CD14-positive monocyte (primary cell): ENCODE measurements around the gene SLC38A3. TPM values are rescaled to one million over a fixed set of nuclear protein-coding genes. Genes with fewer than 3 reads are reported as not detected.

ENCODE experiments used
- DNase-seq, 3 donors: peaks; one replicate each; pipeline ENCODE4 v3.0.0-alpha.2; 2011 to 2022
- H2AFZ ChIP-seq: 2 replicates; pipeline ENCODE4 v1.6.0; 2012; ENCODE audit warnings: mild to moderate bottlenecking, low read depth, low read length, inconsistent platforms; ENCODE audit not compliant: insufficient read depth, poor library complexity, severe bottlenecking
- H3K27ac ChIP-seq, 2 donors: 1 replicate in 1 of 2; 2 replicates in 1 of 2; pipeline ENCODE4 v1.5.1; 2012 to 2013; ENCODE audit warnings: low read length in 2 of 2, control low read depth in 1 of 2, inconsistent platforms in 1 of 2, low read depth in 1 of 2, mild to moderate bottlenecking in 1 of 2
- H3K27me3 ChIP-seq, 2 donors: one replicate each; pipeline versions ENCODE4 v1.6.0 to v1.6.1; 2011 to 2013; ENCODE audit warnings: low read length in 2 of 2; ENCODE audit not compliant: control insufficient read depth in 2 of 2, insufficient read depth in 2 of 2
- H3K36me3 ChIP-seq, 2 donors: replicated peaks in 1 of 2; 1 replicate in 1 of 2; 2 replicates in 1 of 2; pipeline versions ENCODE4 v1.5.1 to v1.6.1; 2012 to 2013; ENCODE audit warnings: low read length in 2 of 2, control low read depth in 1 of 2, inconsistent platforms in 1 of 2, mild to moderate bottlenecking in 1 of 2; ENCODE audit not compliant: insufficient read depth in 2 of 2, control insufficient read depth in 1 of 2
- H3K4me1 ChIP-seq, 2 donors: 1 replicate in 1 of 2; 2 replicates in 1 of 2; pipeline versions ENCODE4 v1.5.1 to v1.6.1; 2012 to 2013; ENCODE audit warnings: low read length in 2 of 2, control low read depth in 1 of 2, inconsistent platforms in 1 of 2, mild to moderate bottlenecking in 1 of 2, moderate library complexity in 1 of 2; ENCODE audit not compliant: insufficient read depth in 2 of 2, control insufficient read depth in 1 of 2
- H3K4me2 ChIP-seq: replicated peaks from 2 replicates; pipeline ENCODE3; 2012; ENCODE audit warnings: low read length, moderate library complexity, mild to moderate bottlenecking; ENCODE audit not compliant: poor library complexity, severe bottlenecking; ENCODE audit errors: extremely low read depth
- H3K4me3 ChIP-seq, 3 experiments: fragments of 200-600 bp in 1 of 3; sonication (generic) in 1 of 3; replicated peaks in 1 of 3; 1 replicate in 2 of 3; 2 replicates in 1 of 3; pipeline ENCODE4 v1.5.1; 2011 to 2013; ENCODE audit warnings: low read length in 3 of 3, mild to moderate bottlenecking in 3 of 3, control low read depth in 2 of 3, low read depth in 2 of 3, inconsistent platforms in 1 of 3, moderate library complexity in 1 of 3
- H3K79me2 ChIP-seq: 2 replicates; pipeline ENCODE4 v1.6.0; 2012; ENCODE audit warnings: mild to moderate bottlenecking, control low read depth, inconsistent platforms, low read length, moderate library complexity; ENCODE audit not compliant: insufficient read depth
- H3K9ac ChIP-seq: 2 replicates; pipeline ENCODE4 v1.6.0; 2017; ENCODE audit warnings: low read length, mild to moderate bottlenecking; ENCODE audit not compliant: insufficient read depth, poor library complexity, severe bottlenecking
- H3K9me3 ChIP-seq, 2 donors: replicated peaks in 1 of 2; 1 replicate in 1 of 2; 2 replicates in 1 of 2; pipeline versions ENCODE4 v1.5.1 to v1.6.1; 2012 to 2013; ENCODE audit warnings: low read length in 2 of 2, control low read depth in 1 of 2; ENCODE audit not compliant: control insufficient read depth in 1 of 2, insufficient read depth in 1 of 2
- H4K20me1 ChIP-seq: 2 replicates; pipeline ENCODE4 v1.6.0; 2012; ENCODE audit warnings: mild to moderate bottlenecking, low read length, control low read depth, moderate library complexity; ENCODE audit not compliant: insufficient read depth
- H3K27ac Mint-ChIP-seq, 7 donors: one replicate each; pipeline ENCODE4 v1.8.0; 2020; ENCODE audit warnings: mild to moderate bottlenecking in 7 of 7, mixed read lengths in 7 of 7, moderate library complexity in 6 of 7, inconsistent platforms in 2 of 7
- H3K27me3 Mint-ChIP-seq, 3 donors: one replicate each; pipeline ENCODE4 v1.8.0; 2021 to 2022; ENCODE audit warnings: low read depth in 3 of 3, mild to moderate bottlenecking in 3 of 3, mixed read lengths in 3 of 3, moderate library complexity in 3 of 3, inconsistent platforms in 1 of 3
- H3K36me3 Mint-ChIP-seq, 2 donors: one replicate each; pipeline ENCODE4 v1.8.0; 2020; ENCODE audit warnings: mixed read lengths in 2 of 2, inconsistent platforms in 1 of 2, mild to moderate bottlenecking in 1 of 2
- H3K4me1 Mint-ChIP-seq: one replicate; pipeline ENCODE4 v1.8.0; 2020; ENCODE audit warnings: mild to moderate bottlenecking, mixed read lengths
- H3K4me3 Mint-ChIP-seq, 2 donors: one replicate each; pipeline ENCODE4 v1.8.0; 2020; ENCODE audit warnings: mild to moderate bottlenecking in 2 of 2, mixed read lengths in 2 of 2, moderate library complexity in 1 of 2
- H3K9me3 Mint-ChIP-seq, 7 donors: one replicate each; pipeline ENCODE4 v1.8.0; 2020 to 2022; ENCODE audit warnings: mixed read lengths in 7 of 7, mild to moderate bottlenecking in 6 of 7, moderate library complexity in 6 of 7, inconsistent platforms in 2 of 7
- CTCF ChIP-seq: fragments of 200-600 bp; IDR thresholded peaks from one replicate; pipeline ENCODE4 v1.8.0; 2022; ENCODE audit warnings: antibody characterized with exemption, mild to moderate bottlenecking
- WGBS: methylation state at CpG from one replicate; pipeline ENCODE4 v1.1.5; 2013; ENCODE audit warnings: missing lambda C conversion rate; ENCODE audit not compliant: insufficient coverage; 5-methylcytosine and 5-hydroxymethylcytosine counted together
- intact Hi-C, 2 donors: fragments of 100-400 bp; cut with micrococcal nuclease; formaldehyde crosslinking; loops; one replicate each; pipeline versions ENCODE4 v1.15.0 to v1.15.1; 2023
- polyA plus RNA-seq, 3 donors: library from polyadenylated mRNA; depleted of rRNA in 1 of 3; unstranded in 2 of 3; stranded (reverse) in 1 of 3; fragments of 300-500 nt in 2 of 3; fragments of >200 nt in 1 of 3; fragmentation: Illumina TruSeq in 2 of 3; gene quantifications; 1 replicate in 2 of 3; 2 replicates in 1 of 3; pipeline ENCODE4 v1.2.3, GENCODE V29; 2012 to 2021

Gene SLC38A3
- polyA plus RNA-seq, 3 donors = not detected

GRCh38 chr3:50259432-50260026, 54.5 kb downstream of the SLC38A3 start:
- peaks cover 80% of the 10 kb centered on the region for H4K20me1 ChIP-seq
- H3K9me3 Mint-ChIP-seq = peaks cover 0 to 10% (median 4%) of the 10 kb centered on the region in 7 donors
- peaks cover 3 to 6% (median 6%) of the 10 kb centered on the region in 3 donors for H3K27me3 Mint-ChIP-seq
- H3K4me3 ChIP-seq = peak overlapping the region in 1 of 3 experiments; percentile 64
- peaks cover 29% of the 10 kb centered on the region for H3K79me2 ChIP-seq
- peaks cover 25 to 44% of the 10 kb centered on the region in 2 donors for H3K4me1 ChIP-seq
- H3K36me3 Mint-ChIP-seq = peaks cover 43 to 52% of the 10 kb centered on the region in 2 donors
- peaks cover 43 to 51% of the 10 kb centered on the region in 2 donors for H3K36me3 ChIP-seq
- peak overlapping the region; percentile 77 for H3K4me2 ChIP-seq
- H3K27ac ChIP-seq = peak overlapping the region; percentile 26 to 31
- no peaks in the 10 kb centered on the region for H3K27me3 ChIP-seq
- no peak overlapping the region for H3K9ac ChIP-seq
- 58% methylated on average over 15 of the region's 18 CpGs for WGBS
- H2AFZ ChIP-seq = no peak overlapping the region
- intact Hi-C loops = no loop called here
- no peak for DNase-seq
- peak overlapping the region; percentile 61 to 67 for H3K4me3 Mint-ChIP-seq
- H3K9me3 ChIP-seq = peaks cover 0 to 10% of the 10 kb centered on the region in 2 donors
- H3K4me1 Mint-ChIP-seq = peaks cover 20% of the 10 kb centered on the region
- H3K27ac Mint-ChIP-seq = peak overlapping the region; percentile 52 to 88 (median 74)
- no peak for TF ChIP-seq CTCF

GRCh38 chr3:50260027-50260941, 55.2 kb downstream of the SLC38A3 start:
- Histone ChIP-seq H3K36me3 (peaks cover 40 to 43% of the 10 kb centered on the region in 2 donors), H3K9ac (peak overlapping the region; percentile 64), H3K4me3 (peak overlapping the region in 2 of 3 experiments; percentile 27 to 64), H3K9me3 (peaks cover 0 to 10% of the 10 kb centered on the region in 2 donors), H2AFZ (peak overlapping the region; percentile 62), H3K4me2 (peak overlapping the region; percentile 77), H3K27ac (peak overlapping the region; percentile 33 to 41), H3K79me2 (peaks cover 21% of the 10 kb centered on the region), H4K20me1 (peaks cover 73% of the 10 kb centered on the region), H3K4me1 (peaks cover 17 to 36% of the 10 kb centered on the region in 2 donors), H3K27me3 (no peaks in the 10 kb centered on the region)
- WGBS = under 1% methylated on average over 63 of the region's 70 CpGs
- peaks cover 37 to 45% of the 10 kb centered on the region in 2 donors for H3K36me3 Mint-ChIP-seq
- H3K4me1 Mint-ChIP-seq = peaks cover 14% of the 10 kb centered on the region
- TF ChIP-seq CTCF = peak; percentile 97
- intact Hi-C loops = no loop called here
- H3K27me3 Mint-ChIP-seq = peaks cover 3 to 7% (median 6%) of the 10 kb centered on the region in 3 donors
- peak; percentile 87 to 91 (median 88) for DNase-seq
- H3K4me3 Mint-ChIP-seq = peak overlapping the region; percentile 67 to 69
- H3K27ac Mint-ChIP-seq = peak overlapping the region; percentile 45 to 88 (median 80)
- H3K9me3 Mint-ChIP-seq = peaks cover 0 to 10% (median 4%) of the 10 kb centered on the region in 7 donors
